BLaER1 (cell line): ENCODE measurements around the gene ZFPL1.
A peak's percentile ranks its signal among the peaks of the same experiment; 100 is the strongest.

ENCODE experiments used
- H3K27ac ChIP-seq: shearing (Covaris generic); formaldehyde crosslinking; 2 replicates; pipeline ENCODE4 v1.8.1; 2022
- H3K27me3 ChIP-seq: shearing (Covaris generic); formaldehyde crosslinking; 2 replicates; pipeline ENCODE4 v1.8.1; 2022
- H3K36me3 ChIP-seq: shearing (Covaris generic); formaldehyde crosslinking; 2 replicates; pipeline ENCODE4 v1.8.1; 2022
- H3K4me1 ChIP-seq: shearing (Covaris generic); formaldehyde crosslinking; 2 replicates; pipeline ENCODE4 v1.8.1; 2022
- H3K4me2 ChIP-seq: shearing (Covaris generic); formaldehyde crosslinking; 2 replicates; pipeline ENCODE4 v1.8.1; 2022
- H3K4me3 ChIP-seq: shearing (Covaris generic); formaldehyde crosslinking; 2 replicates; pipeline ENCODE4 v1.8.1; 2022
- H3K9ac ChIP-seq: shearing (Covaris generic); formaldehyde crosslinking; 2 replicates; pipeline ENCODE4 v1.8.1; 2022
- H3K9me3 ChIP-seq: shearing (Covaris generic); formaldehyde crosslinking; 2 replicates; pipeline ENCODE4 v1.8.1; 2022
- H4K20me1 ChIP-seq: shearing (Covaris generic); formaldehyde crosslinking; 2 replicates; pipeline ENCODE4 v1.8.1; 2022
- Cebpa-rat ChIP-seq: shearing (Covaris generic); IDR thresholded peaks from 2 replicates; pipeline ENCODE4 v1.8.1; 2022

The ZFPL1 gene

DNA sequence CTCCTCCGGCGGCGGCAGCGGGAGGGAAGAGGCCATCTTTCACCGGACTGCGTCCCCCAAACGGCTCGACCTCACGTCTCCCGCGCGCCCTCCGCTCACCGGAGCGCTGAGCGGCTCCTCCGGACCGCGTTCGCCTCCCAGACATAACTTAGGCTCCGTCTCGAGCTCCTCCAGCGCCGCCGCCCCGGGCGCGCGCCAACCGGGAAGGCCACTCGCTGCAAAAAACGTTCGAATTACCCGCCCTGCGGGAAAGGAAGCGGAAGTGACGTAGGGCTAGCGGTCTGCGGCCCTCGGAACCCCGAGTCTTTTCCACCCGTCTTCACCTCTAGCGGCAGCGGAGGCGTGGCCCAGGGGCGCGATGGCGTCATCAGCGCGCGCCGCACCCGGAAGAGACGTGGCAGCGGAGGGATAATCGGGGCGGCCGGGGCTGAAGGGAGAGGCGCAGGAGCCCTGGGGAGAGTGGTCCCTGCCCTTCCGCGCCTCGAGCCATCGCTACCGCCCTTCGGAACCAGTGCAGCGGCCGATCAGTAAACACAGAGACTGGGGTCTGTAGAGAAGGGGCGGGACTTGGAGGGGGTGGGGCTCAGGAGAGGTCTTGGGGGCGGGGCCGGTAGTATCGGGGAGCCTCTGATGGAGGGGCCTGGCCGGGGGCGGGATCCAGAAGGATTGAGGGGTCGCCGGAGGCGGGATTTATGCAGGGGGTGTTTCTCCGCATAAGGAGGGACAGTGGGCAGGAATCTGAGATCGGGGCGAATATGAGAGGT, at the start of gene ZFPL1, which contains the start of gene CDCA5:
TSS of gene ZFPL1 (plus strand) at position 389 of the 764 bp plus-strand sequence. CDS start 477 bp downstream, outside the sequence.
TSS of gene CDCA5 (minus strand) at position 207 of the 764 bp plus-strand sequence. CDS start at position 145, 62 bp downstream.
- peaks cover 6% of the 10 kb centered on the region; the same call in 1 of the 2 replicates for H4K20me1 ChIP-seq
- peak within 1 kb of the TSS; percentile 99 for H3K4me2 ChIP-seq
- peak within 1 kb of the TSS; percentile 86 for H3K27ac ChIP-seq
- H3K27me3 ChIP-seq: no peaks in the 10 kb centered on the region
- H3K9ac ChIP-seq: peak within 1 kb of the TSS; percentile 88
- peak within 1 kb of the TSS; percentile 85 for H3K4me3 ChIP-seq
- peaks cover 45% of the 10 kb centered on the region for H3K4me1 ChIP-seq
- TF ChIP-seq Cebpa-rat: no peak
- no peaks in the 10 kb centered on the region for H3K9me3 ChIP-seq
- peaks cover 72% of the 10 kb centered on the region for H3K36me3 ChIP-seq

DNA sequence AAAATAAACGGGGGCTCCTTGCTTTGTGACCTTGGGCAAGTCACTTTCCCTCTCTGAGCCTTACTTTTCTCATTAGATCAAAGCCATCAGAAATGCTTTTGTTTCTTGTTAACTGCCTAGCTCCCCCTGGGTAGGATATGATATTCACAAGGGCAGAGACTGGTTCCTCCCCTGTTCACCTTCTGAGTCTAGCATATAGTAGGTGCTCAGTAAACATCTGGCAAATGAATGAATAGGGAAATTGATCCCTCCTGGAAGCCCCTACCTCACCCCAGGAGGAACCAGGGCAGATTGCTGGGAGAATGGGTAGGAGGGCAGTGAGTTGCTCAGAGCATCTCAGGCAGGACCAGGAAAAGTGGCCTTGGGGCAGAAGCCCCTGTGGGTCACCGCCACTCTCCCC, 49.6 kb upstream of the ZFPL1 start:
- H3K4me1 ChIP-seq: peaks cover 26% of the 10 kb centered on the region
- no peak for TF ChIP-seq Cebpa-rat
- no peak overlapping the region for H3K4me3 ChIP-seq
- no peaks in the 10 kb centered on the region for H3K9me3 ChIP-seq
- no peaks in the 10 kb centered on the region for H3K27me3 ChIP-seq
- H3K9ac ChIP-seq: no peak overlapping the region
- peaks cover 66% of the 10 kb centered on the region for H3K36me3 ChIP-seq
- no peak overlapping the region for H3K27ac ChIP-seq
- no peaks in the 10 kb centered on the region for H4K20me1 ChIP-seq
- no peak overlapping the region for H3K4me2 ChIP-seq

DNA sequence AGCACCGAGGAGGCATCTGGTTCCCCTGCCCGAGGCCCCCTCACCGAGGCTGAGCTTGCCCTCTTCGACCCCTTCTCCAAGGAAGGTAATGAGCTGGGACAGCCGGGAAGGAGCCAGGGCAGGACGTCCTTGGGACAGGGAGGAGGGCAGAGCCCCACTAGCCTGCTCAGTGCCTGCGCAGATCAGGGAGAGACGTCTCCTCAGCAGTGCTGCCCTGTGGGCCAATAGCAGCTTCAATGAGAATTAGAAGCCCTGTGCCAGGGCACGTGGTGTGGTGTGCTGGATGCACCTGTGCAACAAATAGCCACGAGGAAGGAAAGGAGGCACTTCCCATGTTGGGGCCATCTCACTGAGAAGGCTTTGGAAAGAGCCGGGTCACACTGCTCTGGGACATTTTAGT, 48.4 kb upstream of the ZFPL1 start:
- Histone ChIP-seq H3K27ac (no peak overlapping the region), H3K27me3 (no peaks in the 10 kb centered on the region), H3K4me1 (peaks cover 37% of the 10 kb centered on the region), H3K4me2 (no peak overlapping the region), H3K36me3 (peaks cover 66% of the 10 kb centered on the region), H3K9me3 (no peaks in the 10 kb centered on the region), H4K20me1 (no peaks in the 10 kb centered on the region), H3K4me3 (no peak overlapping the region), H3K9ac (no peak overlapping the region; the same call in 1 of the 2 replicates)
- no peak for TF ChIP-seq Cebpa-rat

DNA sequence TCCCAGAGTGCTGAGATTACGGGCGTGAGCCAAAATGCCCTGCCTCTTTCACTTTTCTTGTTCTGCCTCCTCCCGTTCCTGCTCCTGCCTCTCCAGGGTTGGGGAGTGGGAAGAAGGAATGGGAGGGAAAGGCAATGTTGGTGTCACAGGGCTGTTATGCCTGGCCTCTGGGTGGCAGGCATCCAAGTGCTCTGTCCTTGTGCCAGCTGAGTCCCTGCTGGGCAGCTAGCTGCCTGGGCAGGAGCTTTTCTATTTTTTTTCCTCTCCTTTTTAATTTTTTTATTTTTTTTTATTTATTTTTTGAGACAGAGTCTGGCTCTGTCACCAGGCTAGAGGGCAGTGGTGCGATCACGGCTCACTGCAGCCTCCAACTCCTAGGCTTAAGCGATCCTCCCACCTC, 47.1 kb upstream of the ZFPL1 start:
- H3K9me3 ChIP-seq: no peaks in the 10 kb centered on the region
- H4K20me1 ChIP-seq: peaks cover 7% of the 10 kb centered on the region
- no peak for TF ChIP-seq Cebpa-rat
- no peak overlapping the region for H3K4me3 ChIP-seq
- no peaks in the 10 kb centered on the region for H3K27me3 ChIP-seq
- H3K27ac ChIP-seq: no peak overlapping the region
- H3K4me2 ChIP-seq: no peak overlapping the region
- H3K9ac ChIP-seq: no peak overlapping the region
- H3K36me3 ChIP-seq: peaks cover 59% of the 10 kb centered on the region
- peaks cover 34% of the 10 kb centered on the region for H3K4me1 ChIP-seq

DNA sequence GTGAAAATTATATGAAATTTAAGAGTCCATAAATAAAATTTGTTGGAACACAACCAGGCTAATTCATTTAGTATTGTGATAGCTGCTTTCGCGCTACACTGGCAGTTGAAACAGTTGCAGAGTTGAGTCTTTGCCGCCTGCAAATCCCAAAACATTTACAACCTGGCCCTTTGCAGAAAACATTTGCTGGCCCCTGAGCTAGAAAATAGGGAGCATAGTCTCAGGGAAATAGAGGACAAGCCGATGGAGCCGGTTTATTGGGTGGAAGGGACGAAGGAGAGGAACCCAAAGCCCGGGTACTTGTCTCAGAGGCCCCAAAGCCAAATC, 43.5 kb upstream of the ZFPL1 start:
- peak overlapping the region; percentile 85 for H3K27ac ChIP-seq
- H3K4me3 ChIP-seq: peak overlapping the region; percentile 90
- peak overlapping the region; percentile 90 for H3K4me2 ChIP-seq
- peaks cover 39% of the 10 kb centered on the region for H4K20me1 ChIP-seq
- peak overlapping the region; percentile 84 for H3K9ac ChIP-seq
- no peaks in the 10 kb centered on the region for H3K9me3 ChIP-seq
- peaks cover 64% of the 10 kb centered on the region for H3K4me1 ChIP-seq
- H3K27me3 ChIP-seq: no peaks in the 10 kb centered on the region
- no peak for TF ChIP-seq Cebpa-rat
- peaks cover 55% of the 10 kb centered on the region for H3K36me3 ChIP-seq

DNA sequence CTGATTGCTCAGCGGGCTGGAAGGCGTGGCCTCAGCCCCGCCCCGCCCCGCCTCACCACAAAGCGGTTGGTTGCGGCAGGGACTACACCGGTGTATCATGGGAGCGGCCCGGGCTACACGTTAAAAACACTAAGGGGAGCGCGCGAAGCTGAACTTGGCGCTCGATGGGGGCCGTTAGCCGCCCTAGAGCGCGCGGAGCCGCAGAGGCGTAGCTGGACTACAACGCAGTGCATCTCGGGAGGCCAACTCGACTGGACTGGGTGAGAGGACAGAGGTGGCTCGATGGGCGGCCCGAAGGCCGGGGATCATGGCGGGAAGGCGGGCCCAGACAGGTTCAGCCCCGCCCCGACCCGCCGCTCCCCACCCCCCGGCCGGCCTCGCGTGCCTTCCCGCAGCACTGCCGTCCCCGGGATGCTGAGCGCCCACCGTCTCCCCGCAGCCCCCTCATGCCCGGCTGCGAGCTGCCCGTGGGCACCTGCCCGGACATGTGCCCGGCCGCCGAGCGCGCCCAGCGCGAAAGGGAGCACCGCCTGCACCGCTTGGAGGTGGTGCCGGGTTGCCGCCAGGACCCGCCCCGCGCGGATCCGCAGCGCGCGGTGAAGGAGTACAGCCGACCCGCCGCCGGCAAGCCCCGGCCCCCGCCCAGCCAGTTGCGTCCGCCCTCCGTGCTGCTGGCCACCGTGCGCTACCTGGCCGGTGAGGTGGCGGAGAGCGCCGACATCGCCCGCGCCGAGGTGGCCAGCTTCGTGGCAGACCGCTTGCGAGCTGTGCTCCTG, 43.0 kb upstream of the ZFPL1 start, which contains the start of gene SAC3D1:
TSS of gene SAC3D1 (plus strand) at position 364 of the 776 bp plus-strand sequence. CDS start at position 447, 83 bp downstream.
- Histone ChIP-seq H3K4me3 (peak within 1 kb of the TSS; percentile 90), H3K4me1 (peaks cover 67% of the 10 kb centered on the region), H3K9ac (peak within 1 kb of the TSS; percentile 84), H3K27me3 (no peaks in the 10 kb centered on the region), H3K4me2 (peak within 1 kb of the TSS; percentile 90), H3K27ac (peak within 1 kb of the TSS; percentile 85), H3K36me3 (peaks cover 55% of the 10 kb centered on the region), H3K9me3 (no peaks in the 10 kb centered on the region), H4K20me1 (peaks cover 45% of the 10 kb centered on the region)
- no peak for TF ChIP-seq Cebpa-rat

DNA sequence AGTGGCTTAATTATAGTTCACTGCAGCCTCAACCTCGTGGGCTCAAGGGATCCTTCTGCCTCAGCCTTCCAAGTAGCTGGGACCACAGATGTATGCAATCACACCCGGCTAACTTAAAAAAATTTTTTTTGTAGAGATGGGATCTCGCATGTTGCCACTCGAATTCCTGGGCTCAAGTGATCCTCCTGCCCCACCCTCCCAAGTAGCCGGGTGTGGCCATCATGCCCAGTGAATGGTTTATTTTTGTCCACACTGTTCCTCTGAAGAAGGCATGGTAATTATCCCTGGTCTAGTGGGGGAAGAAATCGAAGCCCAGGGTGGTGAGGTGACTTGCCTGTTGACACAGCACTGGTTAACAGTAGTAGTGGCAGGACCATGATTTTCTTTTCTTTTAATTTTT, 41.1 kb upstream of the ZFPL1 start:
- Histone ChIP-seq H3K4me2 (peak overlapping the region; percentile 90), H3K9ac (no peak overlapping the region), H3K36me3 (peaks cover 43% of the 10 kb centered on the region), H3K4me1 (peaks cover 67% of the 10 kb centered on the region), H4K20me1 (peaks cover 60% of the 10 kb centered on the region), H3K9me3 (no peaks in the 10 kb centered on the region), H3K4me3 (no peak overlapping the region), H3K27me3 (peaks cover 18% of the 10 kb centered on the region), H3K27ac (no peak overlapping the region)
- no peak for TF ChIP-seq Cebpa-rat

DNA sequence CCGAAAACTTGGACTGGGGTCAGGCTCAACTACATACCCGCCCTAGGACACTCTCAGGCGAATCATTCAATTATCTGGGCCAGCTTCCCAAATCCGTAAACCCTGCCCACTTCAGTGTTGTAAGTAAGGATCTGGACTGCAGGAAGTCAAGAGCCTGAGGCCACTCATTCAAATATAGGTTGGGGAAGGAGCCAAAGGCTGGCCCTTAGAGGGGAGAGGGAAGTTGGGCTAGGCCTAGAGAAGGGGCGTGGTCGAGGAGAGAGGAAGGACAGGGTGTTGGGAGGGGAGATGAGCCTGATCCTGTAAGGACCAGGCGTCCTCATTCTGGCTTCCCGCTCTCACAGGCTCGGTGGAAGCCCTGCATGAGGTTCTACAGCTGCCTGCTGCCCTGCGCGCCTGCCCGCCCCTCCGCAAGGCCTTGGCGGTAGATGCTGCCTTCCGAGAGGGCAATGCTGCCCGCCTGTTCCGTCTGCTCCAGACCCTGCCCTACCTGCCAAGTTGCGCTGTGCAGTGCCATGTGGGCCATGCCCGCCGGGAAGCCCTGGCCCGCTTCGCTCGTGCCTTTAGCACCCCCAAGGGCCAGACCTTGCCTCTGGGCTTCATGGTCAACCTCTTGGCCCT, 40.0 kb upstream of the ZFPL1 start:
- no peak overlapping the region for H3K9ac ChIP-seq

DNA sequence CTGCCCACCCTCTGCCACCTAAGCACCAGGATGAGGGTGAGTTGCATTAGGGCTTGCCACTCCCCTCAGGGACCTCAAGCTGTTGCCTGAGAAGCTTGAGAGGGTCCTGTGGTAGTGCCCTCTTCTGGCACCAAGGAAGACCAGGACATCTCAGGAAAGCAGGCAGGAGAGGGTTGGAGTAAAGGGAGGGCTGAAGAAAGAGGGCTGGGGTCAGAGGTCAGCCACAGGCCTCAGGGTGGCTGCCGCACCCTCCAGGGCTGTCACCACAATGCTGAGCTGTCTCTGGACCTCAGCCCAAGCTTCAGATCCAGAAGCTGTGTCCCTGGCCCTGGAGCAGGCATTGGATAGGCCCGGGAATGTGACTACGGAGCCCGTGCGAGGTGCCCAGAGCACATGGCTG, 39.0 kb upstream of the ZFPL1 start:
- Histone ChIP-seq H3K36me3 (peaks cover 38% of the 10 kb centered on the region), H3K4me1 (peaks cover 48% of the 10 kb centered on the region), H3K27me3 (peaks cover 25% of the 10 kb centered on the region), H3K4me3 (no peak overlapping the region), H3K27ac (no peak overlapping the region; the same call in 1 of the 2 replicates), H3K9ac (0 out of 2 replicates have a peak overlapping the region, but pooled peaks have one; percentile 19), H4K20me1 (peaks cover 60% of the 10 kb centered on the region), H3K9me3 (no peaks in the 10 kb centered on the region), H3K4me2 (peak overlapping the region; percentile 52)
- TF ChIP-seq Cebpa-rat: no peak

More for the DNA sequence above, 40.0 kb upstream of the ZFPL1 start:
- Histone ChIP-seq H4K20me1 (peaks cover 60% of the 10 kb centered on the region), H3K4me3 (no peak overlapping the region), H3K36me3 (peaks cover 38% of the 10 kb centered on the region), H3K4me1 (peaks cover 59% of the 10 kb centered on the region), H3K27me3 (peaks cover 25% of the 10 kb centered on the region), H3K4me2 (no peak overlapping the region), H3K27ac (no peak overlapping the region), H3K9me3 (no peaks in the 10 kb centered on the region)
- TF ChIP-seq Cebpa-rat: no peak
